K562 (cell line): ENCODE measurements around the gene SPIN3. TPM values are rescaled to one million over a fixed set of nuclear protein-coding genes. Genes with fewer than 3 reads are reported as not detected.

Source experiments
- ATAC-seq: fragments of 200-7000 bp; cut with Tn5 transposase; 3 replicates; pipeline ENCODE4 v1.9.1; 2020; ENCODE audit warnings: moderate library complexity
- BruUV-seq: library from RNA; stranded (reverse); fragments of 400-500 nt; replicated peaks from 2 replicates; lab custom pipeline; 2021; lab: Mats Ljungman, UMichigan
- CTCF ChIA-PET: fragments of 300-600 bp; formaldehyde crosslinking; extraction: SDS; loops from one replicate; lab custom pipeline; 2021; ENCODE audit warnings: low intra/inter-chr PET ratio; lab: Yijun Ruan, JAX
- POLR2A ChIA-PET: fragments of 300-600, 350-650 bp; sonication (Branson Sonifier 250); formaldehyde crosslinking; extraction: SDS; loops from one replicate; lab custom pipeline; 2021; ENCODE audit warnings: antibody characterized with exemption, inconsistent platforms; lab: Yijun Ruan, JAX
- DNase-seq, 4 experiments: peaks; one replicate each; pipeline versions ENCODE4 v3.0.0 to v3.0.0-alpha.2; 2011 to 2018; ENCODE audit warnings: low spot score in 3 of 4, mixed read lengths in 3 of 4; ENCODE audit errors: extremely low read depth in 1 of 4
- FAIRE-seq: peaks from 2 replicates; lab custom pipeline; 2011; peaks lifted over from hg19 to GRCh38; lab: Jason Lieb, UNC
- H2AFZ ChIP-seq: 2 replicates; pipeline ENCODE4 v1.6.0; 2011; ENCODE audit warnings: low read depth, low read length, control low read depth, inconsistent platforms
- H3K27ac ChIP-seq: fragments of 200-600 bp; 3 replicates; pipeline ENCODE4 v1.8.0; 2011; ENCODE audit warnings: low read depth, mild to moderate bottlenecking, control low read depth, inconsistent platforms, low read length, moderate library complexity, mixed read lengths; ENCODE audit errors: extremely low read depth
- H3K27me3 ChIP-seq, 2 experiments: fragments of 300-600 bp in 1 of 2; 2 replicates in 1 of 2; 3 replicates in 1 of 2; pipeline versions ENCODE4 v1.6.0 to v1.8.0; 2011; ENCODE audit warnings: inconsistent platforms in 2 of 2, low read length in 2 of 2, mild to moderate bottlenecking in 1 of 2, mixed read lengths in 1 of 2, moderate library complexity in 1 of 2; ENCODE audit not compliant: control insufficient read depth in 2 of 2, insufficient read depth in 2 of 2
- H3K36me3 ChIP-seq: fragments of 300-600 bp; 3 replicates; pipeline ENCODE4 v1.8.0; 2011; ENCODE audit warnings: mild to moderate bottlenecking, low read length, inconsistent platforms; ENCODE audit not compliant: control insufficient read depth, insufficient read depth
- H3K4me1 ChIP-seq, 2 experiments: fragments of 200-600 bp in 1 of 2; replicated peaks in 1 of 2; 2 replicates in 1 of 2; 3 replicates in 1 of 2; pipeline versions ENCODE4 v1.5.1 to v1.8.0; 2011; ENCODE audit warnings: inconsistent platforms in 2 of 2, low read length in 2 of 2, mild to moderate bottlenecking in 1 of 2, mixed read lengths in 1 of 2, moderate library complexity in 1 of 2; ENCODE audit not compliant: control insufficient read depth in 2 of 2, insufficient read depth in 2 of 2
- H3K4me2 ChIP-seq: 2 replicates; pipeline ENCODE4 v1.6.1; 2011; ENCODE audit warnings: low read length, control low read depth, inconsistent platforms, mixed read lengths; ENCODE audit not compliant: insufficient read depth
- H3K4me3 ChIP-seq: fragments of 200-600 bp; sonication (generic), shearing (Covaris generic); 2 replicates; pipeline ENCODE4 v1.5.1; 2016; ENCODE audit warnings: control low read depth, inconsistent platforms
- H3K79me2 ChIP-seq: fragments of 200-600 bp; 3 replicates; pipeline ENCODE4 v1.8.0; 2011; ENCODE audit warnings: low read length, inconsistent platforms; ENCODE audit not compliant: control insufficient read depth, insufficient read depth
- H3K9ac ChIP-seq, 2 experiments: 2 replicates each; pipeline versions ENCODE4 v1.6.0 to v1.6.1; 2011; ENCODE audit warnings: low read depth in 2 of 2, low read length in 2 of 2, control low read depth in 1 of 2, inconsistent platforms in 1 of 2, mild to moderate bottlenecking in 1 of 2, mixed read lengths in 1 of 2; ENCODE audit not compliant: insufficient read depth in 1 of 2
- H3K9me1 ChIP-seq: one replicate; pipeline ENCODE4 v1.6.0; 2011; ENCODE audit warnings: inconsistent platforms, mild to moderate bottlenecking, low read length, moderate library complexity; ENCODE audit not compliant: control insufficient read depth, insufficient read depth
- H3K9me3 ChIP-seq: replicated peaks from 2 replicates; pipeline ENCODE4 v1.5.1; 2011; ENCODE audit warnings: low read depth, low read length, inconsistent platforms; ENCODE audit not compliant: control insufficient read depth, insufficient read depth
- H4K20me1 ChIP-seq: replicated peaks from 2 replicates; pipeline ENCODE4 v1.6.1; 2011; ENCODE audit warnings: low read length, inconsistent platforms, mixed read lengths; ENCODE audit not compliant: control insufficient read depth, insufficient read depth
- C11orf30 ChIP-seq: fragments of 450-650 bp; IDR thresholded peaks from 2 replicates; pipeline ENCODE4 v1.6.1; 2016; ENCODE audit warnings: low read depth, mild to moderate bottlenecking
- E4F1 ChIP-seq: fragments of 250-450 bp; sonication (Bioruptor Pico); IDR thresholded peaks from 2 replicates; pipeline ENCODE4 v1.5.0; 2021; ENCODE audit warnings: mild to moderate bottlenecking, borderline replicate concordance
- EGR1 ChIP-seq: fragments of 450-650 bp; conservative IDR thresholded peaks from 2 replicates; pipeline ENCODE4 v1.6.1; 2017; ENCODE audit warnings: mild to moderate bottlenecking
- HMG20A ChIP-seq: fragments of 450-650 bp; formaldehyde crosslinking; conservative IDR thresholded peaks from 2 replicates; pipeline ENCODE4 v1.4.0; 2020; ENCODE audit warnings: mild to moderate bottlenecking, mixed read lengths
- KLF10 ChIP-seq: fragments of 250-450 bp; sonication (Bioruptor Pico); IDR thresholded peaks from 2 replicates; pipeline ENCODE4 v1.6.1; 2021; ENCODE audit warnings: matching md5 sums
- MCM5 ChIP-seq: fragments of 450-650 bp; IDR thresholded peaks from 2 replicates; pipeline ENCODE4 v1.6.1; 2016; ENCODE audit warnings: low read depth
- MLX ChIP-seq, 2 experiments: fragments of 450-650 bp in 1 of 2; sonication (generic) in 1 of 2; formaldehyde crosslinking; conservative IDR thresholded peaks; 2 replicates each; pipeline versions ENCODE4 v1.4.0 to v1.8.1; 2020 to 2022; ENCODE audit warnings: mild to moderate bottlenecking in 1 of 2, missing genetic modification reagents in 1 of 2
- NCOA6 ChIP-seq: fragments of 450-650 bp; IDR thresholded peaks from 2 replicates; pipeline ENCODE4 v1.6.1; 2017; ENCODE audit warnings: mild to moderate bottlenecking
- NFIC ChIP-seq: fragments of 450-650 bp; IDR thresholded peaks from 2 replicates; pipeline ENCODE4 v1.6.1; 2017; ENCODE audit warnings: mild to moderate bottlenecking, inconsistent platforms
- NFRKB ChIP-seq: fragments of 450-650 bp; IDR thresholded peaks from 2 replicates; pipeline ENCODE4 v1.6.1; 2016; ENCODE audit warnings: low read depth
- NKRF ChIP-seq: fragments of 450-650 bp; IDR thresholded peaks from 2 replicates; pipeline ENCODE4 v1.6.1; 2016; ENCODE audit warnings: borderline replicate concordance
- POLR2AphosphoS2 ChIP-seq: IDR thresholded peaks from 2 replicates; pipeline ENCODE4 v1.6.1; 2012; ENCODE audit warnings: low read length, improper control_type of control experiment
- POLR2H ChIP-seq: IDR thresholded peaks from 2 replicates; pipeline ENCODE4 v1.6.1; 2016; ENCODE audit warnings: missing genetic modification characterization, low read depth, mild to moderate bottlenecking, control low read depth, missing compliant biosample characterization, moderate library complexity
- PRMT5 ChIP-seq: sonication (generic); formaldehyde crosslinking; IDR thresholded peaks from 2 replicates; pipeline ENCODE4 v1.5.0; 2020; ENCODE audit warnings: missing genetic modification reagents
- RB1 ChIP-seq: fragments of 450-650 bp; IDR thresholded peaks from 2 replicates; pipeline ENCODE4 v1.6.1; 2017; ENCODE audit warnings: low read depth, mild to moderate bottlenecking
- RUNX1 ChIP-seq: sonication (generic); IDR thresholded peaks from 2 replicates; pipeline ENCODE4 v1.6.1; 2016; ENCODE audit warnings: antibody characterized with exemption, low read depth
- ZBED1 ChIP-seq: IDR thresholded peaks from 2 replicates; pipeline ENCODE4 v1.6.1; 2014
- ZNF165 ChIP-seq: fragments of 250-450 bp; sonication (Bioruptor Pico); IDR thresholded peaks from 2 replicates; pipeline ENCODE4 v1.4.0; 2020; ENCODE audit warnings: borderline replicate concordance
- ZNF830 ChIP-seq: fragments of 250-450 bp; sonication (Bioruptor Pico); IDR thresholded peaks from 2 replicates; pipeline ENCODE4 v1.5.0; 2021; ENCODE audit warnings: mild to moderate bottlenecking
- in situ Hi-C: fragments of 300-500 bp; cut with MboI; formaldehyde crosslinking; loops from 4 replicates; pipeline ENCODE4 v1.15.0; 2018; ENCODE audit warnings: inconsistent platforms, mixed read lengths
- intact Hi-C: fragments of 100-400 bp; cut with micrococcal nuclease; formaldehyde crosslinking; loops from 2 replicates; pipeline ENCODE4 v1.14.2; 2022
- polyA plus RNA-seq, 8 experiments: library from polyadenylated mRNA; depleted of rRNA in 4 of 8; stranded (reverse) in 5 of 8; unstranded in 3 of 8; fragments of >200 nt; fragmentation: Nextera tagmentation in 2 of 8; fragmentation: Illumina TruSeq in 1 of 8; extraction: Ambion mirVana in 2 of 8; extraction: Trizol in 1 of 8; gene quantifications; 2 replicates each; pipeline versions ENCODE4 v1.2.1 to v1.2.3, GENCODE V29; 2011 to 2014; ENCODE audit warnings: inconsistent platforms in 1 of 8, missing spikeins in 1 of 8
- total RNA-seq, 7 experiments: library from RNA; depleted of rRNA in 6 of 7; stranded (reverse); fragments of >200 nt in 6 of 7; fragmentation: Illumina TruSeq in 2 of 7; extraction: Trizol in 2 of 7; gene quantifications; 2 replicates each; pipeline versions ENCODE4 v1.2.1 to v1.2.3, GENCODE V29; 2011 to 2021; ENCODE audit warnings: low replicate concordance in 1 of 7

SPIN3 gene
- total and polyA plus RNA-seq, 9 of the 15 experiments (the other 6 are each of a cell fraction or from before 2014, with no cell fraction given) = 1.6 to 8.0 (median 6.4) TPM

GRCh38 chrX:56969559-56969958 is 25.8 kb downstream of the SPIN3 start:
- Histone ChIP-seq H3K36me3 (no peaks in the 10 kb centered on the region), H3K27ac (no peak overlapping the region), H3K79me2 (no peaks in the 10 kb centered on the region), H4K20me1 (no peaks in the 10 kb centered on the region), H3K9me3 (no peaks in the 10 kb centered on the region), H3K27me3 (no peaks in the 10 kb centered on the region), H3K9me1 (no peaks in the 10 kb centered on the region), H3K4me2 (no peak overlapping the region), H2AFZ (no peak overlapping the region), H3K9ac (no peak overlapping the region), H3K4me3 (no peak overlapping the region), H3K4me1 (no peaks in the 10 kb centered on the region)
- no peak for DNase-seq
- no peak for FAIRE-seq
- TF ChIP-seq HMG20A (no peak), POLR2H (no peak), ZBED1 (no peak), E4F1 (CRISPR knock-in tag) (no peak), EGR1 (no peak), NCOA6 (no peak), KLF10 (CRISPR knock-in tag) (no peak), ZNF830 (CRISPR knock-in tag) (no peak), POLR2AphosphoS2 (no peak), NFIC (no peak), C11orf30 (no peak), ZNF165 (CRISPR knock-in tag) (no peak), MCM5 (no peak), MLX (CRISPR knock-in tag; conservative IDR thresholded peaks at IDR 0.05) (no peak), PRMT5 (CRISPR knock-in tag) (no peak), NKRF (no peak), RUNX1 (no peak), RB1 (no peak), NFRKB (no peak)
- intact Hi-C loops (no loop called here), in situ Hi-C loops (no loop called here)
- ATAC-seq = no peak
- no TSS peak for BruUV-seq
- POLR2A ChIA-PET = no interaction called here
- CTCF ChIA-PET = no interaction called here
